DND-41 (cell line): ENCODE data around the gene SAMD8.

Source experiments
- CTCF ChIP-seq: IDR thresholded peaks from 2 replicates; pipeline ENCODE4 v1.5.1; 2012; ENCODE audit warnings: borderline replicate concordance, low read length, moderate library complexity, mild to moderate bottlenecking; ENCODE audit not compliant: poor library complexity, severe bottlenecking; ENCODE audit errors: extremely low read depth
- EZH2 ChIP-seq: IDR thresholded peaks from 3 replicates; pipeline ENCODE4 v1.6.1; 2012; ENCODE audit warnings: borderline replicate concordance, low read depth, mild to moderate bottlenecking, moderate library complexity, low read length, inconsistent platforms; ENCODE audit not compliant: severe bottlenecking

GRCh38 chr10:75197066-75197465 lies 85.6 kb downstream of the SAMD8 start:
- TF ChIP-seq CTCF (no peak), EZH2 (no peak)
